Measurements from ENCODE around the gene RPS3.

RPS3 gene

DNA sequence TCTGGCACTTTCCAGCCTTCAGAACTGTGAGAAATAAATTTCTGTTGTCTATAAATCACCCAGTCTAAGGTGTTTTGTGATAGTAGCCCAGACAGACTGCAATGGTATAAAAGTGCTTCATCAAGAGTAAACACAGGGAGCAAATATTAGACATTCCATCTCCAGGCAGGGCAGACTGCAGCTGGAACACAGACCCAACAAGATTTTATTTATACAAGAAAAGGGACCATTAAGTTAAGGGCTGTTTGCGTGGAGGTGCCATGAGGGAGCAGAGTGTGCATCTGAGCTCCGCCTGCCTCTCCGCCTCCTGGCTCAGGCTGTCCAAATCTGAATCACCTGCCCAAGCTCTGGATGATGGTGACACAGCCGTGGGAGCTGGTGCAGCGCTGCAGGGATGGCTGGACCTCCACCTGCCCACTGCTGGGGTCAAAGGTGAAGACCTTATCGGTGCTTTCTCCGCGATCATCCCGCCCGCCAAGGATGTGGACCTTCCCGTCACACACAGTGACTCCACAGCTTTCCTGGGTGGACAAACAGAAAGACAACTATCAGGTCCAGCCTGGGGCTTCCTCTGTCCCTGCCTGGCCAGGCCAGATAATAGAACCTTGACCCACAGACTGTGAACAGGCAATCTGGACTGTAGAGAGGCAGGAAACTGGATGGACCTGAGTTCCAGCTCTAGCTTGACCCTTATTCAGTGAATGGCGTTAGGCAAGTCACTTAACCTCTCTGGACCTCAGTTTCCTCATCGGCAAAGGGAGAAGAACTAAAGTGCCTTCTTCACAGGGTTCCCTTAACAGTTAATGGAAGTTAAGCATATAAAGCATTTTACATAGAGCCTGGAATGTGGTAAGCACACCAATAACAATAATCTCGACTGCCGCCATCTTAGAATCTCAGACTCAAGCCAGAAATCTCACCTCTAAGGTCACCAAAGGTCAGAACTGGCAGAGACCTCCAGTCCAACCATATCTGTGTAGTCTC, 23.2 kb downstream of the RPS3 start:
- no peak overlapping the region for H3K27ac ChIP-seq (ENCODE audit: low read length)
- H3K9ac ChIP-seq (ENCODE audit: low read depth, low read length): no peak overlapping the region
- H3K36me3 ChIP-seq (ENCODE audit: insufficient read depth, low read depth, low read length): peaks cover 10% of the 10 kb centered on the region
- H3K9me3 ChIP-seq (ENCODE audit: insufficient read depth, low read depth, low read length): no peaks in the 10 kb centered on the region
- no peak overlapping the region for H3K4me3 ChIP-seq (ENCODE audit: low read length)
- peaks cover 10% of the 10 kb centered on the region for H3K27me3 ChIP-seq (ENCODE audit: insufficient read depth, low read length)
- H3K4me1 ChIP-seq (ENCODE audit: insufficient read depth, low read length): no peaks in the 10 kb centered on the region

DNA sequence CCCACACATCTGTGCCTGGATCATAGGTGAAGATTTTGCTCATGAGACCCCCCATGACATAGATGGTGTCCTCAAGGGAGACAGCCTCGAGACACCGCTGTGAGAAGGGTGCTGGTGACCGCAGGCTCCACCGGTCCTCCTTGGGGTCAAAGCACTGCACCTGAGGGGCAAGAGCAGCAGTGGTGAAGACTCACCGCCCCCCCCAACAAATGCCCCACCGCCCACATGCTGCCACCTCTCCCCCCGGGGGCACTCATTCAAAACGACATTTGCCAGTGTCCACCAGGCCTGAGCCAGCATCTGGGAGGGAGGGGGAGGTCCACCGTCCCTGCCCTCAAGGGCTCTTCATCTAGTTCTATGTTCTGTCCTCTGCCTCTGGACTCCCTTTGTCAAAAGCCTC, 24.4 kb downstream of the RPS3 start:
- Histone ChIP-seq H3K4me3 (ENCODE audit: low read length) (no peak overlapping the region), H3K27me3 (ENCODE audit: insufficient read depth, low read length) (peaks cover 22% of the 10 kb centered on the region), H3K4me1 (ENCODE audit: insufficient read depth, low read length) (no peaks in the 10 kb centered on the region), H3K9me3 (ENCODE audit: insufficient read depth, low read depth, low read length) (peaks cover under 1% of the 10 kb centered on the region; the same call in 1 of the 2 replicates), H3K27ac (ENCODE audit: low read length) (no peak overlapping the region), H3K36me3 (ENCODE audit: insufficient read depth, low read depth, low read length) (peaks cover 10% of the 10 kb centered on the region), H3K9ac (ENCODE audit: low read depth, low read length) (no peak overlapping the region)

GRCh38 chr11:75424396-75424795, 25.1 kb downstream of the RPS3 start:
- peaks cover 29% of the 10 kb centered on the region for H3K27me3 ChIP-seq (ENCODE audit: insufficient read depth, low read length)
- H3K4me3 ChIP-seq (ENCODE audit: low read length): no peak overlapping the region
- H3K9ac ChIP-seq (ENCODE audit: low read depth, low read length): no peak overlapping the region
- no peak overlapping the region for H3K27ac ChIP-seq (ENCODE audit: low read length)
- peaks cover 10% of the 10 kb centered on the region for H3K36me3 ChIP-seq (ENCODE audit: insufficient read depth, low read depth, low read length)
- no peaks in the 10 kb centered on the region for H3K4me1 ChIP-seq (ENCODE audit: insufficient read depth, low read length)
- H3K9me3 ChIP-seq (ENCODE audit: insufficient read depth, low read depth, low read length): peaks cover 8% of the 10 kb centered on the region

GRCh38 chr11:75425422-75425821, 26.1 kb downstream of the RPS3 start:
- H3K9ac ChIP-seq (ENCODE audit: low read depth, low read length): no peak overlapping the region
- H3K4me3 ChIP-seq (ENCODE audit: low read length): no peak overlapping the region
- H3K27me3 ChIP-seq (ENCODE audit: insufficient read depth, low read length): peaks cover 39% of the 10 kb centered on the region
- no peaks in the 10 kb centered on the region for H3K4me1 ChIP-seq (ENCODE audit: insufficient read depth, low read length)
- H3K36me3 ChIP-seq (ENCODE audit: insufficient read depth, low read depth, low read length): peaks cover 10% of the 10 kb centered on the region
- no peak overlapping the region for H3K27ac ChIP-seq (ENCODE audit: low read length)
- peaks cover 11% of the 10 kb centered on the region for H3K9me3 ChIP-seq (ENCODE audit: insufficient read depth, low read depth, low read length)

- Histone ChIP-seq H3K4me3 (ENCODE audit: low read length) (no peak overlapping the region), H3K27ac (ENCODE audit: low read length) (no peak overlapping the region), H3K27me3 (ENCODE audit: insufficient read depth, low read length) (peaks cover 52% of the 10 kb centered on the region), H3K4me1 (ENCODE audit: insufficient read depth, low read length) (peaks cover 5% of the 10 kb centered on the region; the same call in 1 of the 2 replicates), H3K9ac (ENCODE audit: low read depth, low read length) (no peak overlapping the region), H3K9me3 (ENCODE audit: insufficient read depth, low read depth, low read length) (peaks cover 11% of the 10 kb centered on the region), H3K36me3 (ENCODE audit: insufficient read depth, low read depth, low read length) (peaks cover 10% of the 10 kb centered on the region)
Observed at GRCh38 chr11:75426720-75427086, 27.4 kb downstream of the RPS3 start.

DNA sequence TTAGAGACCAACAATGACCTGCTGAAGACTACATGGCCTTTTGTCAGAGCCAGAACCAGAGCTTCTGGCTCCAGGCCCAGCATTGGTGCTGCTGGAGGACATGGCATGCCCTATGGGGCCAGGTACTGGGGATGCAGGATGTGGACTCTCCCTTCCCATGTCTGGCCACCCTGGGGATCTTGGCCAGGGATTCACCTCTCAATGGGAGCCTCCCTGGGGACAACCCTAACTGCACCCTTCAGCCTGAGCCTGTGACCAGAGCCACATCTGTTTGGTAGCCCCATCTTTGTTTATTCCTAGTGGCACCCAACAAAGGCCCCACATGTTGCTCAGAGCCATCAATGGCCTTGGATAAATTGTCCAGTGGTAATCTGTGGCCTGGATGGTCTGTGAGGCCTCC, 27.9 kb downstream of the RPS3 start:
- Histone ChIP-seq H3K4me3 (ENCODE audit: low read length) (no peak overlapping the region), H3K9ac (ENCODE audit: low read depth, low read length) (no peak overlapping the region), H3K27me3 (ENCODE audit: insufficient read depth, low read length) (peaks cover 57% of the 10 kb centered on the region), H3K36me3 (ENCODE audit: insufficient read depth, low read depth, low read length) (peaks cover 9% of the 10 kb centered on the region), H3K27ac (ENCODE audit: low read length) (no peak overlapping the region), H3K9me3 (ENCODE audit: insufficient read depth, low read depth, low read length) (peaks cover 11% of the 10 kb centered on the region), H3K4me1 (ENCODE audit: insufficient read depth, low read length) (peaks cover 5% of the 10 kb centered on the region; the same call in 1 of the 2 replicates)

DNA sequence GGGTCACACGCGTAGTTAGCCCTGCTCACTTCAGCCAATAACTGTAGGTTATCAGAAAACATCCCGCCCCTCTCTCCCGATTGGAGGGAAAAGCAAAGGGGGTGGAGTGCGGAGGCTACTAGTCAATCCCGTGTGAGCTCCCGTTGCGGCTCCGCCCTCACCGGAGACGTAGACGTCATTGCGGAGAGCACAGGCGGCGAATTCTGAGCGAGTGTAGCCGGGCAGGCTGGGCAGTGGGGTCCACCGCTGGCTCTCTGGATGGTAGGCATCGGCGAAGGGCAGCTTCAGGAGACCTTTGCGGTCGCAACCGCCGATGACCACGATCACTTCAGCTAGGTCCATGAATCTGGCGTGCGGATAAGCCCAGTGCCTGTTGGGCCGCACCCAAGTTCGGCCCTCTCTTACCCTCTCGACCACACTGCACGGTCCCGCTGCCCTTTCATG, 29.0 kb downstream of the RPS3 start:
- H3K9me3 ChIP-seq (ENCODE audit: insufficient read depth, low read depth, low read length): peaks cover 11% of the 10 kb centered on the region
- no peak overlapping the region for H3K9ac ChIP-seq (ENCODE audit: low read depth, low read length)

DNA sequence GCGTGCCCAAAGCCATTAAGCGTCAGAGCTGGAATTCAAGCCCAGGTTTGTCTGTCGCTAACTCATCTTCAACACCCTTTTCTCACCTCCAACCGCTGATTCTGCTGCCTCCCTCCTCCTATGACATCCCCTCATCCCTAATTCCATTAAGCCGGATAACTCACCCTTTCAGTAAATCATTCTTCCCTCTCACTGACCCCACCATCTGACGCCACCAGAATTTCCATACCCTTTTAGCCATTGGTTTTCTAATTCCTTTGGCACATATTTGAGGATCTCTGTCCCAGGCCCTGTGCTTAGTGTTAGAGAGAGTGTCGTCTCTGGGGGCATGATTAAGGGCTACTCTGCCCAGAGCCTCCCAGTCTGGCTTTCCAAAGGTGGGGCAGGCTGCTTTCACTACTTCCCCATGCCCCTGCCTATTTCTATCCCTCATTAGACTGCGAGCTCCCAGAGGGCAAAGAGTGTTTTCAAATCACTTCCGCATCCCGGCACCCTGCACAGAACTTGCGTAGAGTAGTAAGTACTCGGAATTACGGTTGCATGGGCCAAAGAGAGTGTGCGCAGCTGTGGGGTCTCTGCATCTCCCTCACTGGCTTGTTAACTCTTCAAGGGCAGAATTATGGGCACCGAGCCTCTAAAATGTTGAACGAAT, 29.8 kb downstream of the RPS3 start:
- H3K27me3 ChIP-seq (ENCODE audit: insufficient read depth, low read length): peaks cover 76% of the 10 kb centered on the region
- no peak overlapping the region for H3K9ac ChIP-seq (ENCODE audit: low read depth, low read length)
- H3K27ac ChIP-seq (ENCODE audit: low read length): no peak overlapping the region
- no peak overlapping the region for H3K4me3 ChIP-seq (ENCODE audit: low read length)
- H3K4me1 ChIP-seq (ENCODE audit: insufficient read depth, low read length): peaks cover 12% of the 10 kb centered on the region; the same call in 1 of the 2 replicates
- no peaks in the 10 kb centered on the region for H3K36me3 ChIP-seq (ENCODE audit: insufficient read depth, low read depth, low read length)
- peaks cover 11% of the 10 kb centered on the region for H3K9me3 ChIP-seq (ENCODE audit: insufficient read depth, low read depth, low read length)

More for the DNA sequence above, 29.0 kb downstream of the RPS3 start:
- Histone ChIP-seq H3K27ac (ENCODE audit: low read length) (no peak overlapping the region), H3K27me3 (ENCODE audit: insufficient read depth, low read length) (peaks cover 68% of the 10 kb centered on the region), H3K36me3 (ENCODE audit: insufficient read depth, low read depth, low read length) (no peaks in the 10 kb centered on the region), H3K4me1 (ENCODE audit: insufficient read depth, low read length) (peaks cover 12% of the 10 kb centered on the region; the same call in 1 of the 2 replicates), H3K4me3 (ENCODE audit: low read length) (no peak overlapping the region)

GRCh38 chr11:75429641-75429901, 30.3 kb downstream of the RPS3 start:
- H3K9me3 ChIP-seq (ENCODE audit: insufficient read depth, low read depth, low read length): peaks cover 11% of the 10 kb centered on the region
- no peak overlapping the region for H3K4me3 ChIP-seq (ENCODE audit: low read length)
- no peaks in the 10 kb centered on the region for H3K36me3 ChIP-seq (ENCODE audit: insufficient read depth, low read depth, low read length)
- H3K27me3 ChIP-seq (ENCODE audit: insufficient read depth, low read length): peaks cover 80% of the 10 kb centered on the region
- no peak overlapping the region for H3K27ac ChIP-seq (ENCODE audit: low read length)
- H3K4me1 ChIP-seq (ENCODE audit: insufficient read depth, low read length): peaks cover 12% of the 10 kb centered on the region; the same call in 1 of the 2 replicates
- H3K9ac ChIP-seq (ENCODE audit: low read depth, low read length): no peak overlapping the region

- Histone ChIP-seq H3K27ac (ENCODE audit: low read length) (no peak overlapping the region), H3K36me3 (ENCODE audit: insufficient read depth, low read depth, low read length) (no peaks in the 10 kb centered on the region), H3K27me3 (ENCODE audit: insufficient read depth, low read length) (peaks cover 80% of the 10 kb centered on the region), H3K4me1 (ENCODE audit: insufficient read depth, low read length) (peaks cover 12% of the 10 kb centered on the region; the same call in 1 of the 2 replicates), H3K4me3 (ENCODE audit: low read length) (peak overlapping the region; percentile 52), H3K9me3 (ENCODE audit: insufficient read depth, low read depth, low read length) (peaks cover 11% of the 10 kb centered on the region), H3K9ac (ENCODE audit: low read depth, low read length) (no peak overlapping the region)
Observed at GRCh38 chr11:75429902-75430713, 30.8 kb downstream of the RPS3 start.

- Histone ChIP-seq H3K4me1 (ENCODE audit: insufficient read depth, low read length) (peaks cover 12% of the 10 kb centered on the region; the same call in 1 of the 2 replicates), H3K27ac (ENCODE audit: low read length) (no peak overlapping the region), H3K4me3 (ENCODE audit: low read length) (peak overlapping the region; percentile 52), H3K27me3 (ENCODE audit: insufficient read depth, low read length) (peaks cover 80% of the 10 kb centered on the region), H3K9ac (ENCODE audit: low read depth, low read length) (no peak overlapping the region), H3K36me3 (ENCODE audit: insufficient read depth, low read depth, low read length) (no peaks in the 10 kb centered on the region), H3K9me3 (ENCODE audit: insufficient read depth, low read depth, low read length) (peaks cover 11% of the 10 kb centered on the region)
Observed at GRCh38 chr11:75430714-75431532, 31.6 kb downstream of the RPS3 start.
